ENCODE results near the gene DGKQ. TPM values are rescaled to one million over a fixed set of nuclear protein-coding genes. Genes with fewer than 3 reads are reported as not detected.
"Not testable (repeated sequence)": the region's sequence is repeated elsewhere in the genome, so short reads cannot be mapped to it uniquely, and the experiment has no call there.

DGKQ gene
- total and polyA plus RNA-seq, 2 experiments from 2014 or later: 15.1 to 17.1 TPM

DNA sequence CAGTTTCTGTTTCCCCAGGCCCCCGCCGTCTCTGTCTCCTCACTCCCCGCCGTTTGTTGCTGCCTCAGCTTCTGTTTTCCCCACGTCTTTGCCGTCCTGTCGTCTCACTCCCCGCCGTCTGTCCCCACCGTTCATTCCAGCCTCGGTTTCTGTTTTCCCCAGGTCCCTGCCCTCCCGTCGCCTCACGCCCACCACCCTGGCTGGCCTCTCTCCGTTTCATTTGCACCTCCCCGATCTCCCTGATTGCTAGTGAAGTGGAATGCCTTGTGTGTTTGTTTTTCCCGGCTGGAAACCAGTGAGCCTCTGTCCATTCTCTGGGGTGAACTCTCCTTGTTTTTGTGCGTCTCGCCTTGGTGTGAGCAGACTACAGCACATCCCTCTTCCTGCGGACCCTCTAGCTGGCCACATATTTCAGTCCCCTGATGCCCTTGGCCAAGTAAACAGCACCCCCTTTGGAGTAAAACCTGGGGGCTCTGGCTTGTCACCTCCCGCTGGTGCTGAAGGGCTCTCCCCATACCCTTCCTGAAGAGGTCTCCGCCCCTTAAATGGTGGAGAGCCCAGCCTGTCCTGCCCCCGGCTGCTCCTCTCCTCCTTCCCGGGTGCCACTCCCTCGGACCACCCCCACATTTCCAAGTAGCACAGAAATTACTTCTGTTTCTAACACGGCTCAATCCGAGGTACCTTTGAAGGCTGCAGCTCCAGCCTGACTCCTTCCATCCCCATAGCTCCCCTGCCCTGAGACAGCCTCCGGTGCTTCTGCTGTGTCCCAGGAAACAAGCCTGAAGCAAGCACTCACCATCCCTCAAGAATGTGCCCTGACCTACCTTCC is 27.9 kb downstream of the DGKQ start:
- H3K9me3 ChIP-seq (ENCODE audit: low read depth): no peaks in the 10 kb centered on the region
- no peak overlapping the region for H3K27ac ChIP-seq
- TF ChIP-seq, protein P1, sequence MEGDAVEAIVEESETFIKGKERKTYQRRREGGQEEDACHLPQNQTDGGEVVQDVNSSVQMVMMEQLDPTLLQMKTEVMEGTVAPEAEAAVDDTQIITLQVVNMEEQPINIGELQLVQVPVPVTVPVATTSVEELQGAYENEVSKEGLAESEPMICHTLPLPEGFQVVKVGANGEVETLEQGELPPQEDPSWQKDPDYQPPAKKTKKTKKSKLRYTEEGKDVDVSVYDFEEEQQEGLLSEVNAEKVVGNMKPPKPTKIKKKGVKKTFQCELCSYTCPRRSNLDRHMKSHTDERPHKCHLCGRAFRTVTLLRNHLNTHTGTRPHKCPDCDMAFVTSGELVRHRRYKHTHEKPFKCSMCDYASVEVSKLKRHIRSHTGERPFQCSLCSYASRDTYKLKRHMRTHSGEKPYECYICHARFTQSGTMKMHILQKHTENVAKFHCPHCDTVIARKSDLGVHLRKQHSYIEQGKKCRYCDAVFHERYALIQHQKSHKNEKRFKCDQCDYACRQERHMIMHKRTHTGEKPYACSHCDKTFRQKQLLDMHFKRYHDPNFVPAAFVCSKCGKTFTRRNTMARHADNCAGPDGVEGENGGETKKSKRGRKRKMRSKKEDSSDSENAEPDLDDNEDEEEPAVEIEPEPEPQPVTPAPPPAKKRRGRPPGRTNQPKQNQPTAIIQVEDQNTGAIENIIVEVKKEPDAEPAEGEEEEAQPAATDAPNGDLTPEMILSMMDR (IDR thresholded peaks at IDR 0.05; ENCODE audit: low read depth, low read length): no peak
- H3K27me3 ChIP-seq: no peaks in the 10 kb centered on the region
- H3K4me3 ChIP-seq: no peak overlapping the region
- DNase-seq (ENCODE audit: low read depth in 1 of 2, low spot score in 1 of 2): peak in 1 of 2 donors; percentile 27
- peaks cover 3% of the 10 kb centered on the region for H3K4me1 ChIP-seq (ENCODE audit: low read depth)
- H3K36me3 ChIP-seq: no peaks in the 10 kb centered on the region

DNA sequence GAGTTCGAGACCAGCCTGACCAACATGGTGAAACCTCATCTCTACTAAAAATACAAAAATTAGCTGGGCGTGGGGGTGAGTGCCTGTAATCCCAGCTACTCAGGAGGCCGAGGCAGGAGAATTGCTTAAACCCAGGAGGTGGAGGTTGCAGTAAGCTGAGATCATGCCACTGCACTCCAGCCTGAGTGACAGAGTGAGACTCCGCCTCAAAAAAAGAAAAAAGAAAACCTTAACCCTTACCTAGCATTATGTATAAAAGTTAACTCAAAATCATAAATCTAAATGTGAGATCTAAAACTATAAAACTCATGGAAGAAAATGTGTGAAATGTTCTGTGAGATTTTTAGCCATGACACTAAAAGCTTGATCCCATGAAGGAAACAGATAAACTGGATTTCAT is 33.9 kb downstream of the DGKQ start:
- not testable (repeated sequence) for H3K27me3 ChIP-seq; H3K36me3 ChIP-seq; H3K27ac ChIP-seq; H3K4me1 ChIP-seq (ENCODE audit: low read depth); H3K9me3 ChIP-seq (ENCODE audit: low read depth); DNase-seq (ENCODE audit: low read depth in 1 of 2, low spot score in 1 of 2); H3K4me3 ChIP-seq

DNA sequence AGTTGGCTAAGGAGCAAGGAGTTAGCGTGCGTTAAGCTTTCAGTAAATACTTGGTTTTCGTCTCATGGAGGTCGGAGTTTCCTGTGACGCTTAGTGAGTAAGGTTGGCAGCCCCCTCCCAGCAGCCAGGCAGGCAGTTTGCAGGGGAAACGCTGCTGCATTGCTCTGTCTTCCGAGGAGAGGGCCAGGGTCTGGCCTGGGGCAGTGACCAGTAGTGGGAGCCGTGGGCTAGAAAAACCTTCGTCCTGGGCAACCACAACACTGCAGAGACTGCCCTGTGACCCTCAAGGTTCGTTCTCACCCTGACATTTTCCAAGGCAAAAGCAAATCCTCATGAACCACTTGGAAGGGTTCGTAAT is 40.7 kb downstream of the DGKQ start:
- Histone ChIP-seq H3K36me3 (no peaks in the 10 kb centered on the region), H3K4me1 (ENCODE audit: low read depth) (peaks cover 19% of the 10 kb centered on the region), H3K27me3 (peaks cover 10% of the 10 kb centered on the region), H3K27ac (peak overlapping the region; percentile 49), H3K4me3 (peak overlapping the region; percentile 87), H3K9me3 (ENCODE audit: low read depth) (no peaks in the 10 kb centered on the region)
- TF ChIP-seq, protein P1 (IDR thresholded peaks at IDR 0.05; ENCODE audit: low read depth, low read length): peak; percentile 29
- no peak for DNase-seq (ENCODE audit: low read depth in 1 of 2, low spot score in 1 of 2)

DNA sequence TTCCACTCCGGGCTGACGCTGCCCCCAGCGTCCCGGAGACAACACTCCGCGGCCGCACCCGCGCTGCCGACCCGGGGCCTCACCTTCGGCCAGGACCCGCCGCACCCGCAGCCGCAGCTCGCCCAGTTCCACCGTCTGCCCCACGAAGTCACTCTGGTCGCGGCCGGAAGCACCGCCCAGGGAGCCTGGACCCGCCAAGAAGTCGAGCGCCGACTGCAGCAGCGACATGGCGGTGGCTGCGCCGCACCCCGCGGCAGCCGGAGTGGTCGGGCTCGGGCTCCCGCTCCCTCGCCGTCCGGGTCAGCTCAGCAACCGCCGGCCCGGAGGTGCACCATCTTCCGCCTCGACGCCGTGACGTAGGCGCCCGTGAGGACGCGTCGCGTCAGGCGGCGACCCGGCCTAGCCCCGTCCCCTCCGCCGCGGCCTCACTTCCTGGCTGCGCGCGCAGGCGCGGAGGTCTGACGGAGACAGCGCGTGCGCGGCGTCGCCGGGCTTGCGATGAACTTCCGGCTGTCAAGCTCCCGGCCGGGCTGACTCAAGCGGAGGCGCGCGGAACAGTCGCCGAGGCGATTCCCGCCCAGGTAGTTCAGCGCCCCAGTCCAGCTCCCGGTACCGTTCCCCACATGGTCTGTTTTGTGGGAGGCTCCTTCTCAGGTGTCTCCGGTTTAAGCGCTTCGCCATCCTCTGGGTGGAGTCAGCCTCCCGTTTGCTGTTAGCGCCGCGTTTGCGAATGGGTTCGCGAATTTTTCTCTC is 41.2 kb downstream of the DGKQ start, which contains the start of the genes GAK and TMEM175:
Gene GAK, minus strand, starts transcription at position 357 of the 753 bp plus-strand sequence. Its CDS starts 129 bp downstream, at position 228.
Gene TMEM175, plus strand, starts transcription at position 501 of the 753 bp plus-strand sequence. CDS start 15,280 bp downstream, outside the sequence.
- H3K27me3 ChIP-seq: peaks cover 10% of the 10 kb centered on the region
- no peaks in the 10 kb centered on the region for H3K36me3 ChIP-seq
- H3K27ac ChIP-seq: peak within 1 kb of the TSS; percentile 86
- TF ChIP-seq, protein P1 (IDR thresholded peaks at IDR 0.05; ENCODE audit: low read depth, low read length): no peak
- peaks cover 19% of the 10 kb centered on the region for H3K4me1 ChIP-seq (ENCODE audit: low read depth)
- peak; percentile 97 for DNase-seq (ENCODE audit: low read depth in 1 of 2, low spot score in 1 of 2)
- peak within 1 kb of the TSS; percentile 87 for H3K4me3 ChIP-seq
- H3K9me3 ChIP-seq (ENCODE audit: low read depth): no peaks in the 10 kb centered on the region

DNA sequence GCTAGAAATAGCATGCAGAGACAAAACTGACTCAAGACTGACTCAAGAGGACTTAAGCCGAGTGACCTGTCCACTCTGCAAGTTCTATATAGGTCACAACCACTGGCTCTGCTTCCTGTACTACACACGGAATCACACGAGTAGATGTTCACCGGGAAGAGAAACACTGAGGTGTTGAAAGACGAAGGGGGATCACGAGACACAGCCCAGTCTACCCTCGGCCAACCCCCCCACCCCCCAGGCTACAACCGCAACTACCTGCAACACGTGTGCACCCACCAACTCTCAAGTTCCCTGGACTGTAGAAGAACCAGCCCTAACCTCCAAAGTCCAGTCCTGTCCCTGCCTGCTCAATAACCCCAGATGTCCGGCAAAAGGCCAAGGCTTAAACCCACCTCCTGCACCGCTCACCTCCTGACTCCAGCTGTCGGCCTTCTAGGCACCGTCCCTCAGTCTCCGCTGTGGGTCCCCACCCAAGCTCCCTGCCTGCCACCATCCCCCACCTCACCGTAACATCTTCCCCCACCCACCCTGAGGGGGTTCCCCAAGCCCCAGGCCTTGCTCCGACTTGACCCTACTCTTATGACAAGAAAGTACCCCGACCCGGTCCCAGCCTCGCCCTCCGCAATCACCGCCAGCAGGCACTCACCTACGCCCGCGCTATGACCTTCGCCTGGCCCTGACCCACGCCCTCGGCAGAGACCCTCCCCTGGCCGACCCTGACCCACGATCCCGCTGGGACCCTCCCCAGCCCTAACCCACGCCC is 42.0 kb downstream of the DGKQ start:
- TF ChIP-seq, protein P1 (IDR thresholded peaks at IDR 0.05; ENCODE audit: low read depth, low read length): no peak
- H3K36me3 ChIP-seq: no peaks in the 10 kb centered on the region
- DNase-seq (ENCODE audit: low read depth in 1 of 2, low spot score in 1 of 2): peak; percentile 19 to 20
- H3K4me3 ChIP-seq: peak overlapping the region; percentile 87
- peak overlapping the region; percentile 86 for H3K27ac ChIP-seq
- H3K27me3 ChIP-seq: peaks cover 10% of the 10 kb centered on the region
- H3K4me1 ChIP-seq (ENCODE audit: low read depth): peaks cover 20% of the 10 kb centered on the region
- H3K9me3 ChIP-seq (ENCODE audit: low read depth): no peaks in the 10 kb centered on the region

All from cardiac muscle cell (in vitro differentiated cells and primary cell).